NCI-H524 (cell line): ENCODE results near the gene CNKSR3.

Experiments used
- DNase-seq, 2 experiments: peaks; one replicate each; lab custom pipeline; 2025; lab: John Stamatoyannopoulos, UW

CNKSR3 gene

GRCh38 chr6:154453329-154453728 lies 57.2 kb downstream of the CNKSR3 start:
- no peak for DNase-seq

- peak in 1 of 2 experiments; percentile 10 for DNase-seq
These were observed 60.0 kb downstream of the CNKSR3 start for GRCh38 chr6:154450498-154450897.

DNA sequence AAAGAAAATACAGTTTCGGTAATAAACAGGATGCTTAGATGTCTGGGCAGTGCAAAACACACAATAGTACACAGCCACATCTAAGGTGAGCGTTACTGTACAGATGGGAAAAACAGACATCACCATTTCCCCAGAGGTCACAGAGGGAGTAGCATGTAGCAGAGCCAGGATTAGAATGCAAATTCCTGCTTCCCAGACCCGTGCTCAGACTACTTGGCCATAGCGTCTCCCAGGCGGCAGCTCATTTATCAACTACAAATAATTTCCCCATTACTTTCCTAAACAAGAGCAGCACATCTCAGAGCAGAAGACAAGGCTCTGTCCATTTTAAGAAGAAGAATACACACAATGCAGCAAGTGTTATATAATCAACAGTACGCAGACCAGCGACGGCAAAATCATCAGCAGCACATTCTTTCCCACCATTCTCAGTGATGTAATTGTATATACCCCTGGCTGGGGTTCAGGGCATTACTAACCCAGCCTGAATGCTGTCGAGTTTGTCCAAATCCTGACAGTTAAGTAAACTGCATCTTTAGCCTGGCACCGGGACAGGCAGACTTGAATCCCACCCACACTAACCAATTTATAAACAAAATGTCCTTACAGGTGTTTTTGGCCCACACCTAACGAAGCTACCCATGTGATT lies 61.9 kb downstream of the CNKSR3 start:
- peak; percentile 30 to 66 for DNase-seq

- peak; percentile 49 to 72 for DNase-seq
These were observed 62.5 kb downstream of the CNKSR3 start for GRCh38 chr6:154447954-154448353.

DNA sequence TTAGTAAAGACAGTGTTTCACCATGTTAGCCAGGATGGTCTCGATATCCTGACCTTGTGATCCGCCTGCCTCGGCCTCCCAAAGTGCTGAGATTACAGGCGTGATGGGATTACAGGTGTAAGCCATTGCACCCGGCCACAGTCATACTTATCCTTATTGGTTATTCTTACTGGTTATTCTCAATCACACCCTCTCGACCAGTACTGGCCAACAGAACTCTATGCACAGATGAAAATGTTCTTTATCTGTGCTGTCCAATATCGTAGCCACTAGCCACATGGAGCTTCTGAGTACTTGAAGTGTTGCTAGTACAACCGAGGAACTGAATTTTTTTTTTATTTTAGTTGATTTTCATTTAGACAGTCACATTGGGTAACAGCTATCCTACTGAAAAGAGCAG lies 63.5 kb downstream of the CNKSR3 start:
- no peak for DNase-seq

- DNase-seq = no peak
These were observed 65.1 kb downstream of the CNKSR3 start for GRCh38 chr6:154445417-154445816.

- DNase-seq = no peak
These were observed 68.5 kb downstream of the CNKSR3 start for GRCh38 chr6:154441995-154442310.

DNA sequence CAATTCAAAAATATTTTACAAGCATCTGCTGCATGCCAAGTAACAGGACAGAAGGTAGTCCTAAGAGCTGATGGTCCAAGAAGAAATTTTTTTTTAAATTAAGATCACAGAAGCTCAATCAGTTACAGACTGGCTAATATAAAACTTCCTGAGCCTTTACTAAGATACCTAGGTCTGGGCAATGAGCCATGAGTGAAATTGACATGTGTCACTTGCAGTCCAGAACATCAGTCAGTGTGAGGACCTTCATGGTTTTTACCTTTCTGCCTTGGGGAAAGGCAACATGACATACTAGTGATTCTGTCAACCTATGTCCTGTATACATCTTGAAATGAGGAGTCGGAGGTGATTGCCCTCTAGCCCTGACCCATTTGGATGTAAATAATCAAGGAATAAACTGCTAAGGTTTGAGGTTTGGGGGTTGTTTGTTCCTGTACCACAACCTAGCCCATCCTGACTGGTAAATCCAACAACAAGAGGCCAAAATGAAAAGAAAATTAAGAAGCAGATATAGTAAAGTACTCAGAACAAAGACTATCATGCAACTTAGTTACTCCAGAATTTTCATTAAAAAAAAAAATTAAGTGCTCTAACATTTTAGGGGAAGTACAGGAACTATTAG lies 70.0 kb downstream of the CNKSR3 start:
- DNase-seq = no peak

DNA sequence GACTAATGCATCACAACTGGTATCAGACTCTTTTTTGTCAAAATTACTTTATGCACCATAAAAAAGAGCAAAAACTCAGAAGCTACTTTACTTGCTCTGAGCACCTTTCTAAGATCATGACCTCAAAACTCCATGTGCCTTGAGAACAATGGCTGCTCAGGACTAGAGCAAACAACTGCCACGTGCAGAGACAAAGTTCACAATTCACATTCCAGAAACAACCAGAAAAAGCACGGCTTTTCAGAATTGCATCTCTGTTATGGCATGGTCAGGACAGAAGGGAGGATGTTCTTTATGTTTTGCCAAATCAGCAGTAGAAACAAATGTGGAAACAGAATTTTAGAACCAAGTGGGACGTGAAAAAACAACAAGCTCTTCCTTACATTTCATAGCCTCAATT lies 70.5 kb downstream of the CNKSR3 start:
- DNase-seq = no peak

DNA sequence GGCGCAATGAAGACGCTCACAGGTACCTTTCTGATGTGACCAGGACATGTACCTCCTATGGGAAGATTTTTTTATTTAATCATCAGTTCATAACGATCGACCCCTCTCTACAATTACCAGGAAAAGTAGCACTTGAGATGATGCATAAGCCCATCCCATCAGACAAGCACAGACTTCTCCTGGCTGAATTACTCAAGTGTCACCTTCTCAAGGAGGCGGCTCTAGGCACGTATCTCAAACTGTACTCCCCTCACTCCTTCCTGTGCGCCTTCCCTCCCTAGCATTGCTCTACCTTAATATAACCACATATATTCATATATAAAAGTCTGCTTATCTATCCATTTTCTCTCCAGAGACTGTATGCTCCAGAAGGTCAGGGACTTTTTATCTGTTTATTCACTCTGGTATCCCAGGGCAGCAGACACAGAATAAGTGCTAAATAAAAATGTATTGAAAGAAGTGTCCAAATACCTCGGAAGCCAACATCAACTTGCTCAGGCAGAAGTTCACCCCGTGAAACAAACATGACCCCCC lies 71.5 kb downstream of the CNKSR3 start:
- DNase-seq = no peak

DNA sequence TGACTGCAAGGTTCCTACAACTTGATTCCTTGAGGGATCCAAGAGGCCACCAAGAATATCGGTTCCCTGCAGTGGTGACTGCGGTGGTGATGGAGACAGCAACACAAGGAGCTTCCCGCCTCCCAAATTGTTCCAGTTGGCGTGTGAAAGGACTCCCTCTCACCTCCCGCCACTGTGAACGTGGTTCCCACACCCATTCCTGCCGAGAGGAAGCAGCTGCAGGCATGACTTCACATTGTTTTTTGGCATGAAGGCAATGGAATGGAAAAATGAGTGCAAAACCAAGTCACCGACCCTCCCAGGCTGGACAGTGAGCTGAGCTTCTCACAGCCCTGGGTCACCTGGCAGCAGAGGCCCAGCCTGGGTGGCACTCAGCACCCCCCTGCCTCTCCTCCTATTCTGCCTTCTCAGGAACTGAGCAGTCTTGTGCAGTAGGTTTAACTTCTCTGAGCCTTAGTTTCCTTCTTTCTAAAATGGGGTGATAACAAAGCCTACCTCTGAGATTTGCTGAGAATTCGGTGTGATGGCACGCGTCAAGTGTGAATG lies 75.0 kb downstream of the CNKSR3 start:
- DNase-seq = no peak

GRCh38 chr6:154434662-154435061 lies 75.8 kb downstream of the CNKSR3 start:
- no peak for DNase-seq

DNA sequence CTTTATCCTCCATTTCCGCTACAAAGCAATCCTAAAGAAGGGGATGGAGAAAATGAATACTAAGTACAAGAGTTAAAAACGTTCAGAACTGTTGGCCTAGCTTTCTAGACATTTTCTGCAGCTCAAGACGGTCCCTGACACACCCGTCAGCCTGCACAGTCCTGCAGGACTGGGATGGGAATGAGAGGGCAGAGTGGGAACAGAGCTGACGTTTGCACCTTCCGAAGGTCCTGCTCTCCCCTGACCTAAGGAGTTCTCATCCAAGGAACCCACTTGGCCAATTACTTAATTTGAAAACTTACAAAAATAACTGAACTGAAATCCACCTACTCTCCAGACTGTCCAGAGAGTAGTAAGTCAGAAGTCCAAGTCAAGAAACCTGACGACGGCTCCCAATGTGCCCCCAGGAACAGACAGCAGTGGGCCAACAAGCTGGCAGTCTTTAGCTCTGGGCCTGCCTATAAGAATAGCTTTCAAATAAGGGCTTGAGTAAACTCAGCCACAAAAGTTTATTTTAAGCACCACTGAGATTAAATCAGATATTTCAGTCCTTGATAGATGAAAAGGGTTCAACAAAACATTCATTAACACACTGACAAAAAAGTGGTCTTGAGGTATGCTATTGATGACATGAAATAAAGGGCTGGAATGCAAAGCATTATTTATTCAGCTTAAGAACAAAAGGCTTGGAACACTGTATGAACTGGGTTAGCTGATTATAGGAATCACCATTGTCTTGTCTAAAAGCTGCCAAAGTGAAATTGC lies 76.8 kb downstream of the CNKSR3 start:
- no peak for DNase-seq

- no peak for DNase-seq
These were observed 77.7 kb downstream of the CNKSR3 start for GRCh38 chr6:154432533-154433476.

- peak in 1 of 2 experiments; percentile 35 for DNase-seq
These were observed 80.0 kb downstream of the CNKSR3 start for GRCh38 chr6:154430481-154430919.

DNA sequence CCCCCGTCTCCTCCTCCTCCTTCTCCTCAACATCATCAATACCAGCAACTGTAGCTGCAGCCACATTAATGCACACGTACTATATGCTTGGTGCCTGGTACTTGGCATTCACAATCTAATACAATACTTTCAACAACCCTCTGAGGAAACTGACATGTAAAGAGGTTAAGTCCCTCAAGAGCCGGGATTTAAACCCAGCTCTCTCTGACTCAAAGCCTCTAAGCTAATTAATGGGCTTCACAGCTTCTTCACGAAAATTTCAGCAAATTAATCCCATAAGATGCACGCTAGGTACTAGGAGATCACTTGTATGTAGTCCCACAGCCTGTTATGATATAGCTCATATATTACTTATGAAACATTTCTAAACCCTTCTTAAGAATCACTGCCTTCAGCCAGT lies 80.8 kb downstream of the CNKSR3 start:
- DNase-seq = peak; percentile 90 to 99

GRCh38 chr6:154428897-154429296 lies 81.6 kb downstream of the CNKSR3 start:
- DNase-seq = no peak

DNA sequence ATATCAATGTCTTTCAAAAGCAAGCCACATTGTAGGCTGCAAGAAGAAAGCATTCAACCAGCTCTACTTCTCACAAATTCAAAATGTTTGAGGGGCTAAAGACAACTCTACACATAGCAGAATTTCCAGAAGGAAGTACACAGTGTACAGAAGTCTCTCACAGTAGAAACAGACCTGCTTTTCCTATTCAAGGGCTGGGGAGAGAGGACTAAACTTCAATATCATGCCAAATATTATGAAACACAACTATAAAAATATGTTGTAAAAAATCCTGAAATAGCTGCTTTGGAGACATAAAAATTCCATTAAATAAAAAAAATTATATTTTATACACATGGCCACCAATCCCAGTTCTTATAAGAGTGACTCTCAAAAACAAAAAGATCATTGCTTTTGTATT lies 83.0 kb downstream of the CNKSR3 start:
- no peak for DNase-seq

- no peak for DNase-seq
These were observed 83.5 kb downstream of the CNKSR3 start for GRCh38 chr6:154426997-154427396.

- no peak for DNase-seq
These were observed 85.5 kb downstream of the CNKSR3 start for GRCh38 chr6:154425034-154425433.

DNA sequence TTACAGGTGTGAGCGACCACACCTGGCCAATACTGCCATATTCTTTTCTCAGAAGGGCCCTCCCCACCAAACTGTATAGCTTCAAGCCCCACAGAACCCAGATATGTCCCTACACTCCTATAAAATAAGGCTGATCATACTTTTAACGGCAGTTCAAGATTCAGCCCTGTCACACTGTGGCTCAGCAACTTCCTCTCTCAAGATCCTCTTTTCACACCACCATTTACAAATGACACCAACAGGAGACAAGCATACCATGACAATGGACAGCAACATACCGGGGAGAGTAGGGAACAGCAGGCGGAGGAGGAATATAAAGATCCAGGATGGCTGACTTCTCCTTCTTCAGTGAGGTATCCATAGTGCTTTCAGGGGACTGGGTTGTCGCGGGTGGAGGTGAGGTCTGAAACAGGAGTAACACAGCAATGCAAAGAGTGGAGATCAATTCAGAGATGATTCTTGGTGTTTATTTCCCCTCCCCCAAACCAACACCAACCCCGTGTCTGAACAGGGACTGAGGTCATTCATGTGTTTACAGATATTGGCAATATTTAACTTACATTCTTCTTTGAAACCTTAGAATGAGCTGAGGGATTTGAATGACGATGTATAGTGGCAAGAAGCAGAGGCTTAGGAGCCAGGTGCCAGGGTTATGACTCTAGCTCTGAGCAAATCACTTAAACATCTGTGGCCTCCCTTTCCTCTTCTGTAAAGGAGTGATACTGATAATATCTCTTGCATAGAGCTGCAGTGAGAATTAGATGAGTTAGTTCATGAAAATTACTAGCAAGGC lies 96.3 kb downstream of the CNKSR3 start:
- DNase-seq = peak in 1 of 2 experiments; percentile 65
